H1 (cell line): Measurements from ENCODE around the gene HACL1. TPM values are rescaled to one million over a fixed set of nuclear protein-coding genes. Genes with fewer than 3 reads are reported as not detected.

Experiments used
- CTCF ChIA-PET: fragments of 300-600 bp; sonication (Branson Sonifier 250); formaldehyde crosslinking; loops from one replicate; lab custom pipeline; 2021; ENCODE audit not compliant: partially characterized antibody; lab: Charles Lee
- POLR2A ChIA-PET: fragments of 300-600 bp; sonication (Branson Sonifier 250); formaldehyde crosslinking; loops from one replicate; lab custom pipeline; 2021; ENCODE audit warnings: inconsistent platforms; ENCODE audit not compliant: partially characterized antibody; lab: Charles Lee
- DNase-seq, 2 experiments: peaks; one replicate each; pipeline versions ENCODE4 v3.0.0 to v3.0.0-alpha.2; 2010 to 2022; ENCODE audit warnings: low spot score in 2 of 2, low read depth in 1 of 2, mixed read lengths in 1 of 2
- FAIRE-seq: peaks from 2 replicates; lab custom pipeline; 2011; peaks lifted over from hg19 to GRCh38; lab: Jason Lieb, UNC
- H2AFZ ChIP-seq: 2 replicates; pipeline ENCODE4 v1.8.1; 2012; ENCODE audit warnings: low read length, inconsistent platforms
- H2AK5ac ChIP-seq: 2 replicates; pipeline ENCODE4 v1.6.1; 2013; ENCODE audit warnings: low read depth, low read length
- H2BK120ac ChIP-seq: replicated peaks from 2 replicates; pipeline ENCODE3; 2013; ENCODE audit warnings: low read depth, low read length, inconsistent platforms
- H2BK12ac ChIP-seq: 2 replicates; pipeline ENCODE4 v1.6.1; 2013; ENCODE audit warnings: low read depth, low read length
- H2BK15ac ChIP-seq: 2 replicates; pipeline ENCODE4 v1.6.1; 2013; ENCODE audit warnings: low read length
- H2BK20ac ChIP-seq: 2 replicates; pipeline ENCODE4 v1.6.1; 2013; ENCODE audit warnings: low read length
- H2BK5ac ChIP-seq: 2 replicates; pipeline ENCODE4 v1.6.1; 2013; ENCODE audit warnings: low read depth, low read length
- H3K14ac ChIP-seq: 2 replicates; pipeline ENCODE4 v1.6.1; 2013; ENCODE audit warnings: inconsistent platforms; ENCODE audit not compliant: insufficient read length
- H3K18ac ChIP-seq: 2 replicates; pipeline ENCODE4 v1.6.1; 2013; ENCODE audit warnings: low read length; ENCODE audit errors: extremely low read depth
- H3K23ac ChIP-seq: 2 replicates; pipeline ENCODE4 v1.6.1; 2013; ENCODE audit warnings: inconsistent platforms; ENCODE audit not compliant: insufficient read length
- H3K23me2 ChIP-seq: 2 replicates; pipeline ENCODE4 v1.6.1; 2013; ENCODE audit warnings: low read depth, low read length
- H3K27ac ChIP-seq: 2 replicates; pipeline ENCODE4 v1.6.1; 2011; ENCODE audit warnings: low read depth, low read length, inconsistent platforms
- H3K27me3 ChIP-seq, 4 experiments: replicated peaks in 1 of 4; 1 replicate in 1 of 4; 2 replicates in 3 of 4; pipeline versions ENCODE4 v1.6.1 to v1.8.1; 2011 to 2013; ENCODE audit warnings: low read length in 3 of 4, mild to moderate bottlenecking in 3 of 4, inconsistent platforms in 2 of 4, mixed read lengths in 2 of 4, moderate library complexity in 1 of 4; ENCODE audit not compliant: control insufficient read depth in 3 of 4, insufficient read depth in 3 of 4; ENCODE audit errors: extremely low read depth in 1 of 4
- H3K36me3 ChIP-seq, 4 experiments: 2 replicates each; pipeline versions ENCODE4 v1.6.1 to v1.8.1; 2011 to 2013; ENCODE audit warnings: mild to moderate bottlenecking in 4 of 4, low read length in 3 of 4, moderate library complexity in 2 of 4, control low read depth in 1 of 4, inconsistent platforms in 1 of 4; ENCODE audit not compliant: insufficient read depth in 4 of 4, control insufficient read depth in 2 of 4
- H3K4ac ChIP-seq: replicated peaks from 2 replicates; pipeline ENCODE3; 2013; ENCODE audit warnings: low read length, low read depth, mixed read lengths, inconsistent platforms; ENCODE audit not compliant: insufficient read length
- H3K4me1 ChIP-seq, 4 experiments: replicated peaks in 1 of 4; 1 replicate in 1 of 4; 2 replicates in 3 of 4; pipeline versions ENCODE4 v1.6.1 to v1.8.1; 2011 to 2013; ENCODE audit warnings: low read length in 3 of 4, inconsistent platforms in 2 of 4, mixed read lengths in 1 of 4; ENCODE audit not compliant: insufficient read depth in 4 of 4, control insufficient read depth in 3 of 4
- H3K4me2 ChIP-seq, 2 experiments: 2 replicates each; pipeline versions ENCODE4 v1.6.1 to v1.8.1; 2011 to 2013; ENCODE audit warnings: low read depth in 2 of 2, low read length in 2 of 2, control low read depth in 1 of 2, inconsistent platforms in 1 of 2, mild to moderate bottlenecking in 1 of 2; ENCODE audit not compliant: insufficient read depth in 1 of 2
- H3K4me3 ChIP-seq, 4 experiments: fragments of 200-600, 300-600 bp in 1 of 4; sonication (generic), shearing (Covaris generic), sonication (Bioruptor Twin) in 1 of 4; 2 replicates each; pipeline versions ENCODE4 v1.5.1 to v1.8.1; 2011 to 2016; ENCODE audit warnings: low read length in 4 of 4, low read depth in 3 of 4, control low read depth in 2 of 4, inconsistent platforms in 2 of 4, mild to moderate bottlenecking in 2 of 4, mixed read lengths in 1 of 4, moderate library complexity in 1 of 4; ENCODE audit not compliant: insufficient read depth in 2 of 4; ENCODE audit errors: extremely low read depth in 1 of 4
- H3K56ac ChIP-seq: replicated peaks from 2 replicates; pipeline ENCODE3; 2013; ENCODE audit warnings: low read depth, mild to moderate bottlenecking, mixed read lengths, low read length, inconsistent platforms; ENCODE audit not compliant: insufficient read length
- H3K79me1 ChIP-seq: 2 replicates; pipeline ENCODE4 v1.6.1; 2013; ENCODE audit warnings: low read depth, low read length, control low read depth
- H3K79me2 ChIP-seq, 2 experiments: 2 replicates each; pipeline versions ENCODE4 v1.6.1 to v1.8.1; 2012 to 2013; ENCODE audit warnings: low read length in 2 of 2, mild to moderate bottlenecking in 2 of 2, inconsistent platforms in 1 of 2; ENCODE audit not compliant: insufficient read depth in 2 of 2, control insufficient read depth in 1 of 2
- H3K9ac ChIP-seq, 4 experiments: replicated peaks in 1 of 4; 1 replicate in 1 of 4; 2 replicates in 3 of 4; pipeline versions ENCODE4 v1.6.1 to v1.8.1; 2011 to 2013; ENCODE audit warnings: low read depth in 3 of 4, low read length in 3 of 4, control low read depth in 2 of 4, mild to moderate bottlenecking in 2 of 4, moderate library complexity in 2 of 4, inconsistent platforms in 1 of 4; ENCODE audit errors: extremely low read depth in 1 of 4
- H3K9me3 ChIP-seq, 2 experiments: 2 replicates each; pipeline versions ENCODE4 v1.6.1 to v1.8.1; 2012 to 2013; ENCODE audit warnings: mild to moderate bottlenecking in 2 of 2, moderate library complexity in 2 of 2, control low read depth in 1 of 2, inconsistent platforms in 1 of 2, low read depth in 1 of 2, low read length in 1 of 2, mixed read lengths in 1 of 2; ENCODE audit not compliant: insufficient read depth in 2 of 2
- H4K20me1 ChIP-seq, 2 experiments: replicated peaks in 1 of 2; 2 replicates each; pipeline versions ENCODE3 to v1.8.1; 2011 to 2013; ENCODE audit warnings: inconsistent platforms in 2 of 2, low read length in 2 of 2, mild to moderate bottlenecking in 1 of 2; ENCODE audit not compliant: insufficient read depth in 2 of 2, control insufficient read depth in 1 of 2
- H4K5ac ChIP-seq: 2 replicates; pipeline ENCODE4 v1.6.1; 2013; ENCODE audit warnings: low read length, low read depth, mixed read lengths, inconsistent platforms; ENCODE audit not compliant: insufficient read length
- H4K8ac ChIP-seq: 2 replicates; pipeline ENCODE4 v1.8.0; 2013; ENCODE audit warnings: mild to moderate bottlenecking, moderate library complexity, low read length, inconsistent platforms; ENCODE audit not compliant: insufficient read depth; ENCODE audit errors: extremely low read depth
- H4K91ac ChIP-seq: replicated peaks from 2 replicates; pipeline ENCODE3; 2013; ENCODE audit warnings: low read length, mixed read lengths, inconsistent platforms; ENCODE audit not compliant: insufficient read length
- WGBS, 2 experiments: shearing (Covaris generic) in 1 of 2; methylation state at CpG; one replicate each; pipeline versions ENCODE4 v1.1.6 to v1.1.7; 2013 to 2015; ENCODE audit warnings: low lambda C conversion rate in 2 of 2, mixed read lengths in 2 of 2, inconsistent platforms in 1 of 2, low coverage in 1 of 2, missing lambda C conversion rate in 1 of 2; ENCODE audit not compliant: insufficient replicate concordance in 2 of 2, insufficient coverage in 1 of 2, insufficient read length in 1 of 2; ENCODE audit errors: extremely low coverage in 1 of 2, missing lambda C conversion rate in 1 of 2; 5-methylcytosine and 5-hydroxymethylcytosine counted together
- polyA plus RNA-seq, 7 experiments: library from polyadenylated mRNA; depleted of rRNA in 3 of 7; stranded (reverse) in 5 of 7; unstranded in 2 of 7; fragments of >200 nt in 5 of 7; fragments of 200-250 nt in 2 of 7; gene quantifications; 1 replicate in 5 of 7; 2 replicates in 1 of 7; 4 replicates in 1 of 7; pipeline versions ENCODE4 v1.2.1 to v1.2.3, GENCODE V29; 2011 to 2013; ENCODE audit warnings: missing spikeins in 2 of 7, mixed read lengths in 2 of 7
- total RNA-seq: library from RNA; stranded (reverse); fragmentation: NEBNext Ultra II Directional; extraction: Animal tissue kit (Norgen Biotek cat#: 25700); gene quantifications from 2 replicates; pipeline ENCODE4 v1.2.1, GENCODE V29; 2021

HACL1 gene
- total and polyA plus RNA-seq, 2 of the 8 experiments (the other 6 are each of a cell fraction or from before 2014, with no cell fraction given): 38.2 to 46.0 TPM

- POLR2A ChIA-PET: no interaction called here
- Histone ChIP-seq H3K36me3 (peaks cover 12 to 45% (median 33%) of the 10 kb centered on the region in 4 experiments), H2BK12ac (no peak overlapping the region), H4K5ac (no peak overlapping the region), H4K91ac (no peak overlapping the region), H3K23ac (no peak overlapping the region), H3K56ac (no peak overlapping the region), H2AFZ (no peak overlapping the region), H3K14ac (no peak overlapping the region), H3K79me2 (no peaks in the 10 kb centered on the region), H3K9ac (no peak overlapping the region), H2BK20ac (no peak overlapping the region), H2BK5ac (no peak overlapping the region), H3K4me2 (no peak overlapping the region), H3K4ac (no peak overlapping the region), H2AK5ac (no peak overlapping the region), H3K4me1 (no peaks in the 10 kb centered on the region), H3K23me2 (no peaks in the 10 kb centered on the region), H4K20me1 (no peaks in the 10 kb centered on the region), H2BK120ac (no peak overlapping the region), H3K4me3 (no peak overlapping the region), H3K27me3 (no peaks in the 10 kb centered on the region), H3K9me3 (no peaks in the 10 kb centered on the region), H3K18ac (no peak overlapping the region), H3K79me1 (no peaks in the 10 kb centered on the region), H4K8ac (no peak overlapping the region), H2BK15ac (no peak overlapping the region), H3K27ac (no peak overlapping the region)
- CTCF ChIA-PET: no interaction called here
- FAIRE-seq (no peak), DNase-seq (no peak)
- WGBS, 2 experiments: 94% methylated on average over 4 of the region's 4 CpGs; no CpG with 5 or more reads in 1 of the 2 experiments
These were observed 29.2 kb downstream of the HACL1 start for GRCh38 chr3:15572138-15572537.
